B cell (primary cell): Measurements from ENCODE around the gene ACVR1. TPM values are rescaled to one million over a fixed set of nuclear protein-coding genes. Genes with fewer than 3 reads are reported as not detected.

Experiments used
- ATAC-seq: fragments of 200-7000 bp; cut with Tn5 transposase; one replicate; pipeline ENCODE4 v1.10.0; 2021; ENCODE audit warnings: low read depth, mild to moderate bottlenecking, moderate number of reproducible peaks, moderate library complexity
- CTCF ChIA-PET: fragments of 350-600 bp; sonication (Branson Sonifier 250); formaldehyde crosslinking; loops from one replicate; lab custom pipeline; 2021; ENCODE audit warnings: antibody characterized with exemption, inconsistent platforms; lab: Charles Lee
- POLR2A ChIA-PET: fragments of 350-600 bp; sonication (Branson Sonifier 250); formaldehyde crosslinking; loops from one replicate; lab custom pipeline; 2021; ENCODE audit warnings: antibody characterized with exemption; lab: Charles Lee
- DNase-seq: peaks from one replicate; pipeline ENCODE4 v3.0.0; 2013
- H2AFZ ChIP-seq: 2 replicates; pipeline ENCODE4 v1.6.1; 2012; ENCODE audit warnings: mild to moderate bottlenecking, low read depth, low read length; ENCODE audit not compliant: insufficient read depth, poor library complexity, severe bottlenecking
- H3K27ac ChIP-seq, 2 donors: 1 replicate in 1 of 2; 2 replicates in 1 of 2; pipeline ENCODE4 v1.5.1; 2012 to 2013; ENCODE audit warnings: low read length in 2 of 2, mild to moderate bottlenecking in 2 of 2, moderate library complexity in 1 of 2
- H3K27me3 ChIP-seq, 4 experiments: fragments of 200-600 bp in 1 of 4; sonication (generic) in 1 of 4; replicated peaks in 1 of 4; 1 replicate in 2 of 4; 2 replicates in 2 of 4; pipeline versions ENCODE4 v1.6.1 to v1.7.0; 2013 to 2016; ENCODE audit warnings: low read length in 3 of 4, mild to moderate bottlenecking in 2 of 4, mixed read lengths in 1 of 4, moderate library complexity in 1 of 4; ENCODE audit not compliant: insufficient read depth in 4 of 4, control insufficient read depth in 3 of 4; ENCODE audit errors: control extremely low read depth in 1 of 4
- H3K36me3 ChIP-seq, 2 experiments: replicated peaks in 1 of 2; 1 replicate in 1 of 2; 2 replicates in 1 of 2; pipeline versions ENCODE4 v1.6.1 to v1.7.1; 2013; ENCODE audit warnings: low read length in 1 of 2; ENCODE audit not compliant: insufficient read depth in 2 of 2, control insufficient read depth in 1 of 2; ENCODE audit errors: control extremely low read depth in 1 of 2, extremely low read depth in 1 of 2
- H3K4me1 ChIP-seq, 2 donors: fragments of 200-600 bp in 1 of 2; sonication (generic) in 1 of 2; 1 replicate in 1 of 2; 2 replicates in 1 of 2; pipeline versions ENCODE4 v1.5.1 to v1.6.1; 2013 to 2017; ENCODE audit warnings: low read length in 2 of 2; ENCODE audit not compliant: control insufficient read depth in 2 of 2, insufficient read depth in 2 of 2
- H3K4me2 ChIP-seq: replicated peaks from 2 replicates; pipeline ENCODE3; 2012; ENCODE audit warnings: mild to moderate bottlenecking, low read depth, low read length; ENCODE audit not compliant: poor library complexity, severe bottlenecking
- H3K4me3 ChIP-seq, 5 experiments: fragments of 200-600 bp in 1 of 5; sonication (generic) in 1 of 5; 1 replicate in 3 of 5; 2 replicates in 2 of 5; pipeline versions ENCODE4 v1.5.1 to v1.7.0; 2011 to 2016; ENCODE audit warnings: low read length in 4 of 5, mild to moderate bottlenecking in 4 of 5, low read depth in 2 of 5, control low read depth in 1 of 5, moderate library complexity in 1 of 5; ENCODE audit not compliant: insufficient read depth in 1 of 5; ENCODE audit errors: control extremely low read depth in 1 of 5, extremely low read depth in 1 of 5
- H3K79me2 ChIP-seq: fragments of 200-600 bp; sonication (generic); one replicate; pipeline ENCODE4 v1.6.0; 2016; ENCODE audit warnings: low read length; ENCODE audit not compliant: control insufficient read depth, insufficient read depth
- H3K9ac ChIP-seq: fragments of 200-600 bp; sonication (generic); 2 replicates; pipeline ENCODE4 v1.6.1; 2017; ENCODE audit warnings: mild to moderate bottlenecking, low read length, moderate library complexity
- H3K9me3 ChIP-seq, 3 donors: one replicate each; pipeline versions ENCODE4 v1.6.1 to v1.7.1; 2013; ENCODE audit warnings: low read length in 2 of 3; ENCODE audit not compliant: control insufficient read depth in 2 of 3, insufficient read depth in 1 of 3; ENCODE audit errors: control extremely low read depth in 1 of 3
- H4K20me1 ChIP-seq: 2 replicates; pipeline ENCODE4 v1.6.0; 2012; ENCODE audit warnings: mild to moderate bottlenecking, low read length; ENCODE audit not compliant: insufficient read depth, control insufficient read depth, poor library complexity, severe bottlenecking
- H3K27ac Mint-ChIP-seq: one replicate; pipeline ENCODE4 v1.8.0; 2021; ENCODE audit warnings: mixed read lengths
- H3K27me3 Mint-ChIP-seq: one replicate; pipeline ENCODE4 v1.8.0; 2021; ENCODE audit warnings: mixed read lengths
- H3K4me1 Mint-ChIP-seq: one replicate; pipeline ENCODE4 v1.8.0; 2021; ENCODE audit warnings: mixed read lengths
- H3K4me3 Mint-ChIP-seq: one replicate; pipeline ENCODE4 v1.8.0; 2021; ENCODE audit warnings: mixed read lengths
- H3K9me3 Mint-ChIP-seq: one replicate; pipeline ENCODE4 v1.8.0; 2022; ENCODE audit warnings: mixed read lengths; ENCODE audit not compliant: insufficient read depth
- CTCF ChIP-seq: fragments of 200-600 bp; IDR thresholded peaks from one replicate; pipeline ENCODE4 v1.8.0; 2022; ENCODE audit warnings: antibody characterized with exemption, mild to moderate bottlenecking
- EZH2 ChIP-seq: IDR thresholded peaks from 2 replicates; pipeline ENCODE4 v1.6.1; 2012; ENCODE audit warnings: borderline replicate concordance, low read depth, mild to moderate bottlenecking, moderate library complexity, low read length; ENCODE audit not compliant: insufficient read depth, poor library complexity, severe bottlenecking
- WGBS: methylation state at CpG from one replicate; pipeline ENCODE4 v1.1.5; 2013; ENCODE audit warnings: missing lambda C conversion rate; ENCODE audit not compliant: insufficient coverage; 5-methylcytosine and 5-hydroxymethylcytosine counted together
- intact Hi-C: fragments of 100-400 bp; cut with micrococcal nuclease; formaldehyde crosslinking; loops from one replicate; pipeline ENCODE4 v1.10.0; 2022
- polyA plus RNA-seq: library from polyadenylated mRNA; depleted of rRNA; stranded (reverse); fragments of >200 nt; gene quantifications from 2 replicates; pipeline ENCODE4 v1.2.3, GENCODE V29; 2012
- total RNA-seq, 2 donors: library from RNA; stranded (reverse); fragments of 120-200 nt in 1 of 2; gene quantifications; 1 replicate in 1 of 2; 2 replicates in 1 of 2; pipeline versions ENCODE4 v1.2.3 to v1.2.4, GENCODE V29; 2013 to 2022

ACVR1 gene
- total and polyA plus RNA-seq, 2 donors (not counting 1 experiment from before 2014, with no cell fraction given) = 3.7 to 11.7 TPM

GRCh38 chr2:157787364-157787938 is 88.7 kb downstream of the ACVR1 start:
- H3K4me1 ChIP-seq = no peaks in the 10 kb centered on the region
- no peak overlapping the region for H3K4me2 ChIP-seq
- Mint-ChIP-seq H3K4me3 (no peak overlapping the region), H3K9me3 (no peaks in the 10 kb centered on the region), H3K27me3 (no peaks in the 10 kb centered on the region), H3K4me1 (no peaks in the 10 kb centered on the region), H3K27ac (no peak overlapping the region)
- H4K20me1 ChIP-seq = no peaks in the 10 kb centered on the region
- no peaks in the 10 kb centered on the region for H3K36me3 ChIP-seq
- CTCF ChIA-PET = no interaction called here
- no peaks in the 10 kb centered on the region for H3K9me3 ChIP-seq
- 100% methylated on average over 4 of the region's 7 CpGs for WGBS
- no peak overlapping the region for H3K27ac ChIP-seq
- intact Hi-C loops = no loop called here
- no peaks in the 10 kb centered on the region for H3K27me3 ChIP-seq
- TF ChIP-seq CTCF (no peak), EZH2 (no peak)
- POLR2A ChIA-PET = no interaction called here
- H2AFZ ChIP-seq = no peak overlapping the region
- no peak overlapping the region for H3K4me3 ChIP-seq
- ATAC-seq = no peak
- DNase-seq = no peak
- H3K9ac ChIP-seq = no peak overlapping the region
- H3K79me2 ChIP-seq = no peaks in the 10 kb centered on the region

- no peak overlapping the region for H2AFZ ChIP-seq
- no peaks in the 10 kb centered on the region for H3K9me3 ChIP-seq
- Mint-ChIP-seq H3K4me1 (no peaks in the 10 kb centered on the region), H3K4me3 (no peak overlapping the region), H3K27ac (no peak overlapping the region), H3K27me3 (no peaks in the 10 kb centered on the region), H3K9me3 (no peaks in the 10 kb centered on the region)
- no peaks in the 10 kb centered on the region for H3K36me3 ChIP-seq
- CTCF ChIA-PET = interaction anchor here (0.7 kb wide), 1 partner anchor 515 kb away, joined by 3 read pairs; no protein-coding TSS in a partner anchor
- H4K20me1 ChIP-seq = no peaks in the 10 kb centered on the region
- ATAC-seq (no peak), DNase-seq (no peak)
- H3K27me3 ChIP-seq = no peaks in the 10 kb centered on the region
- no peak overlapping the region for H3K4me3 ChIP-seq
- TF ChIP-seq CTCF = no peak
- no peak for TF ChIP-seq EZH2
- no peaks in the 10 kb centered on the region for H3K4me1 ChIP-seq
- POLR2A ChIA-PET = no interaction called here
- H3K27ac ChIP-seq = no peak overlapping the region
- H3K4me2 ChIP-seq = no peak overlapping the region
- no CpG with 5 or more reads among the region's 5 CpGs for WGBS
- no peak overlapping the region for H3K9ac ChIP-seq
- no peaks in the 10 kb centered on the region for H3K79me2 ChIP-seq
- intact Hi-C loops = no loop called here
Measured at GRCh38 chr2:157786663-157787363, 89.3 kb downstream of the ACVR1 start.
